HCT116 (cell line): ENCODE data around the gene LYPD5. TPM values are rescaled to one million over a fixed set of nuclear protein-coding genes. Genes with fewer than 3 reads are reported as not detected.

Experiments used
- ATAC-seq: fragments of 200-7000 bp; cut with Tn5 transposase; 2 replicates; pipeline ENCODE4 v1.9.1; 2020; ENCODE audit warnings: mild to moderate bottlenecking, moderate library complexity
- BruUV-seq: library from RNA; stranded (reverse); fragments of 400-500 nt; replicated peaks from 2 replicates; lab custom pipeline; 2021; lab: Mats Ljungman, UMichigan
- CTCF ChIA-PET: fragments of 300-600 bp; sonication (Branson Sonifier 250); formaldehyde crosslinking; loops from one replicate; lab custom pipeline; 2021; ENCODE audit warnings: antibody characterized with exemption; lab: Charles Lee
- POLR2A ChIA-PET: fragments of 300-600, 350-600 bp; sonication (Branson Sonifier 250); formaldehyde crosslinking; loops from one replicate; lab custom pipeline; 2021; ENCODE audit warnings: antibody characterized with exemption; lab: Charles Lee
- RAD21 ChIA-PET, 2 experiments: fragments of 300-600 bp; sonication (Branson Sonifier 250); formaldehyde crosslinking; loops; one replicate each; lab custom pipeline; 2023; ENCODE audit warnings: low total read pairs in 2 of 2; ENCODE audit not compliant: uncharacterized antibody in 2 of 2, unreplicated experiment in 2 of 2, low non-redundant PET in 1 of 2; lab: Charles Lee
- DNase-seq: peaks from one replicate; pipeline ENCODE4 v3.0.0-alpha.2; 2010; ENCODE audit warnings: low read depth, low spot score
- H2AFZ ChIP-seq: fragments of 200-600 bp; shearing (Covaris generic), sonication (generic); 2 replicates; pipeline ENCODE4 v1.6.1; 2017; ENCODE audit warnings: low read depth, mixed run types, mixed read lengths, antibody characterized with exemption, low read length; ENCODE audit not compliant: poor library complexity, severe bottlenecking
- H3K27ac ChIP-seq: 2 replicates; pipeline ENCODE4 v1.5.1; 2012; ENCODE audit warnings: low read depth, low read length
- H3K27me3 ChIP-seq: fragments of 200-600 bp; sonication (generic); 2 replicates; pipeline ENCODE4 v1.6.1; 2016; ENCODE audit warnings: mixed run types, low read length, mixed read lengths; ENCODE audit not compliant: insufficient read depth
- H3K36me3 ChIP-seq, 2 experiments: fragments of 200-500 bp in 1 of 2; fragments of 200-600 bp in 1 of 2; sonication (Bioruptor generic) in 1 of 2; sonication (generic) in 1 of 2; 2 replicates each; pipeline versions ENCODE4 v1.5.1 to v1.6.1; 2014 to 2016; ENCODE audit warnings: low read length in 2 of 2, inconsistent platforms in 1 of 2, mixed read lengths in 1 of 2, mixed run types in 1 of 2; ENCODE audit not compliant: insufficient read depth in 2 of 2, control insufficient read depth in 1 of 2
- H3K4me1 ChIP-seq, 2 experiments: fragments of 200-600 bp in 1 of 2; sonication (generic) in 1 of 2; 2 replicates each; pipeline versions ENCODE4 v1.5.1 to v1.6.1; 2012 to 2017; ENCODE audit warnings: low read length in 2 of 2, inconsistent platforms in 1 of 2, mild to moderate bottlenecking in 1 of 2, mixed read lengths in 1 of 2, mixed run types in 1 of 2, moderate library complexity in 1 of 2; ENCODE audit not compliant: insufficient read depth in 2 of 2, control insufficient read depth in 1 of 2
- H3K4me2 ChIP-seq: fragments of 200-600 bp; sonication (generic); 2 replicates; pipeline ENCODE4 v1.6.1; 2017; ENCODE audit warnings: mixed run types, low read length, mixed read lengths
- H3K4me3 ChIP-seq, 2 experiments: fragments of 200-600 bp in 1 of 2; sonication (generic) in 1 of 2; replicated peaks in 1 of 2; 2 replicates each; pipeline ENCODE4 v1.5.1; 2011 to 2016; ENCODE audit warnings: low read length in 2 of 2, control low read depth in 1 of 2, low read depth in 1 of 2, mild to moderate bottlenecking in 1 of 2, mixed read lengths in 1 of 2, mixed run types in 1 of 2
- H3K79me2 ChIP-seq: fragments of 200-600 bp; sonication (generic); 2 replicates; pipeline ENCODE4 v1.6.1; 2017; ENCODE audit warnings: mild to moderate bottlenecking, mixed run types, low read length, moderate library complexity, mixed read lengths; ENCODE audit not compliant: insufficient read depth
- H3K9ac ChIP-seq: fragments of 200-600 bp; sonication (generic); 2 replicates; pipeline ENCODE4 v1.6.1; 2016; ENCODE audit warnings: low read length, mixed read lengths
- H3K9me2 ChIP-seq: fragments of 200-600 bp; sonication (generic), shearing (Covaris generic); 2 replicates; pipeline ENCODE4 v1.6.1; 2017; ENCODE audit warnings: mixed run types, mild to moderate bottlenecking, moderate library complexity; ENCODE audit not compliant: insufficient read depth
- H3K9me3 ChIP-seq, 2 experiments: fragments of 200-500 bp in 1 of 2; fragments of 200-600 bp in 1 of 2; sonication (Bioruptor generic) in 1 of 2; sonication (generic) in 1 of 2; 2 replicates each; pipeline ENCODE4 v1.6.1; 2014 to 2017; ENCODE audit warnings: low read length in 2 of 2, mixed read lengths in 2 of 2, inconsistent platforms in 1 of 2, low read depth in 1 of 2, mild to moderate bottlenecking in 1 of 2, mixed run types in 1 of 2, moderate library complexity in 1 of 2; ENCODE audit not compliant: control insufficient read depth in 1 of 2, insufficient read depth in 1 of 2
- H4K20me1 ChIP-seq: fragments of 200-600 bp; sonication (generic), shearing (Covaris generic); 2 replicates; pipeline ENCODE4 v1.6.1; 2017; ENCODE audit warnings: mixed run types, mild to moderate bottlenecking, moderate library complexity; ENCODE audit not compliant: insufficient read depth
- EGR1 ChIP-seq: IDR thresholded peaks from 2 replicates; pipeline ENCODE4 v1.6.1; 2012; ENCODE audit warnings: low read depth
- JUND ChIP-seq: IDR thresholded peaks from 2 replicates; pipeline ENCODE4 v1.6.1; 2012
- POLR2AphosphoS5 ChIP-seq: IDR thresholded peaks from 2 replicates; pipeline ENCODE4 v1.6.1; 2011; ENCODE audit warnings: mild to moderate bottlenecking, low read depth, low read length, moderate library complexity
- TCF7L2 ChIP-seq: IDR thresholded peaks from 2 replicates; pipeline ENCODE4 v1.7.0; 2011; ENCODE audit warnings: borderline replicate concordance, inconsistent platforms; ENCODE audit not compliant: insufficient read depth, insufficient read length; ENCODE audit errors: extremely low read depth
- ZNF274 ChIP-seq: fragments of 200-500 bp; sonication (Bioruptor generic); IDR thresholded peaks from 2 replicates; pipeline ENCODE4 v1.6.1; 2014; ENCODE audit warnings: mild to moderate bottlenecking, low read depth, low read length, inconsistent platforms
- intact Hi-C: fragments of 100-400 bp; cut with micrococcal nuclease; formaldehyde crosslinking; loops from 2 replicates; pipeline ENCODE4 v1.10.0; 2022
- total RNA-seq: library from RNA; stranded (reverse); gene quantifications from one replicate; pipeline ENCODE4 v1.2.1, GENCODE V29; 2021; ENCODE audit not compliant: unreplicated experiment
- TF ChIP-seq, protein P1 (sequence below): IDR thresholded peaks from 2 replicates; pipeline ENCODE4 v1.6.1; 2011; ENCODE audit warnings: mild to moderate bottlenecking, low read length, moderate library complexity; ENCODE audit not compliant: insufficient replicate concordance; ENCODE audit errors: extremely low read depth
- TF ChIP-seq, protein P2 (sequence below), 3 experiments: fragments of 200-600 bp in 1 of 3; sonication (generic) in 1 of 3; IDR thresholded peaks in 2 of 3; conservative IDR thresholded peaks in 1 of 3; 2 replicates each; pipeline ENCODE4 v1.5.1; 2012 to 2017; ENCODE audit warnings: low read depth in 2 of 3, low read length in 2 of 3, antibody characterized with exemption in 1 of 3, borderline replicate concordance in 1 of 3, control low read depth in 1 of 3, mild to moderate bottlenecking in 1 of 3, mixed read lengths in 1 of 3, mixed run types in 1 of 3, moderate library complexity in 1 of 3; ENCODE audit not compliant: insufficient read depth in 1 of 3

LYPD5 gene
- total RNA-seq, 1 experiment from 2014 or later, result 7.6 TPM

DNA sequence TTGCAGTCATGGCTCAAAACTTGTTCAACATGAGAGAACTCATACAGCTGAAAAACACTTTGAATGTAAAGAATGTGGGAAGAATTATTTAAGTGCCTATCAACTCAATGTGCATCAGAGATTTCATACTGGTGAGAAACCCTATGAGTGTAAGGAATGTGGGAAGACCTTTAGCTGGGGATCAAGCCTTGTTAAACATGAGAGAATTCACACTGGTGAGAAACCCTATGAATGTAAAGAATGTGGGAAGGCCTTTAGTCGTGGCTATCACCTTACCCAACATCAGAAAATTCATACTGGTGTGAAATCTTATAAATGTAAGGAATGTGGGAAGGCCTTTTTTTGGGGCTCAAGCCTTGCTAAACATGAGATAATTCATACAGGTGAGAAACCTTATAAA, 45.0 kb upstream of the LYPD5 start:
- Histone ChIP-seq H3K4me1 (no peaks in the 10 kb centered on the region), H3K27ac (no peak overlapping the region), H3K9me3 (peaks cover 38 to 56% of the 10 kb centered on the region in 2 experiments), H3K4me2 (no peak overlapping the region), H3K27me3 (no peaks in the 10 kb centered on the region), H3K4me3 (no peak overlapping the region), H3K79me2 (no peaks in the 10 kb centered on the region), H2AFZ (no peak overlapping the region), H3K36me3 (peaks cover 7 to 35% of the 10 kb centered on the region in 2 experiments; a peak in 3 of 4 replicates), H4K20me1 (no peaks in the 10 kb centered on the region), H3K9ac (no peak overlapping the region), H3K9me2 (no peaks in the 10 kb centered on the region)
- ChIA-PET POLR2A (no interaction called here), CTCF (no interaction called here), RAD21 (no interaction called here)
- no peak for ATAC-seq
- BruUV-seq, result no TSS peak
- intact Hi-C loops, result no loop called here
- no peak for DNase-seq
- TF ChIP-seq, protein P1, sequence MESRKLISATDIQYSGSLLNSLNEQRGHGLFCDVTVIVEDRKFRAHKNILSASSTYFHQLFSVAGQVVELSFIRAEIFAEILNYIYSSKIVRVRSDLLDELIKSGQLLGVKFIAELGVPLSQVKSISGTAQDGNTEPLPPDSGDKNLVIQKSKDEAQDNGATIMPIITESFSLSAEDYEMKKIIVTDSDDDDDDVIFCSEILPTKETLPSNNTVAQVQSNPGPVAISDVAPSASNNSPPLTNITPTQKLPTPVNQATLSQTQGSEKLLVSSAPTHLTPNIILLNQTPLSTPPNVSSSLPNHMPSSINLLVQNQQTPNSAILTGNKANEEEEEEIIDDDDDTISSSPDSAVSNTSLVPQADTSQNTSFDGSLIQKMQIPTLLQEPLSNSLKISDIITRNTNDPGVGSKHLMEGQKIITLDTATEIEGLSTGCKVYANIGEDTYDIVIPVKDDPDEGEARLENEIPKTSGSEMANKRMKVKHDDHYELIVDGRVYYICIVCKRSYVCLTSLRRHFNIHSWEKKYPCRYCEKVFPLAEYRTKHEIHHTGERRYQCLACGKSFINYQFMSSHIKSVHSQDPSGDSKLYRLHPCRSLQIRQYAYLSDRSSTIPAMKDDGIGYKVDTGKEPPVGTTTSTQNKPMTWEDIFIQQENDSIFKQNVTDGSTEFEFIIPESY, result no peak
- no peak for TF ChIP-seq POLR2AphosphoS5
- TF ChIP-seq ZNF274, result peak; percentile 90
- TF ChIP-seq TCF7L2, result no peak
- TF ChIP-seq, all 23 proteins: peak for 1

DNA sequence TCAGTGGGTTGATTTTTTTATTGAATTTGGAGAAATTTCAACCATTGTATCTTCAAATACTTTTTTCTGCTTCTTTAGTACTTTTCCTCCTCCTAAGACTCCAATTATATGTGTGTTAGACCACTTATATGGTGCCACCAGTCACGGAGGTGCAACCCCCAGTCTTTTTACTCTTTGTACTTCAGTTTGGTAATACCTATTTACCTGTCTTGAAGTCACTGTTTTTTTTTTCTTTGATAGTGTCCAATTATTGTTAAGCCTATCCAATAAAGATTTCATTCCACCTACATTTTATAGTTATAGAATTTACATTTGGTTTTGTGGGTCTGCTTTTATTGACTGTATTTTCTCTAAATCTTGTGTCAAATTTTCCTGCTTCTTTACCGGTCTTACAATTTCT, 39.8 kb upstream of the LYPD5 start:
- Histone ChIP-seq H3K9ac (no peak overlapping the region), H4K20me1 (no peaks in the 10 kb centered on the region), H3K9me2 (no peaks in the 10 kb centered on the region), H3K36me3 (peaks cover 20 to 57% of the 10 kb centered on the region in 2 experiments), H3K27me3 (no peaks in the 10 kb centered on the region), H3K4me2 (no peak overlapping the region), H3K9me3 (peaks cover 32 to 57% of the 10 kb centered on the region in 2 experiments), H3K4me3 (no peak overlapping the region), H3K79me2 (no peaks in the 10 kb centered on the region), H3K27ac (no peak overlapping the region), H2AFZ (no peak overlapping the region), H3K4me1 (no peaks in the 10 kb centered on the region)
- DNase-seq (no peak), ATAC-seq (no peak)
- CTCF ChIA-PET, result no interaction called here
- intact Hi-C loops, result no loop called here
- POLR2A ChIA-PET, result no interaction called here
- BruUV-seq, result no TSS peak
- RAD21 ChIA-PET, result no interaction called here
- TF ChIP-seq, protein P2, sequence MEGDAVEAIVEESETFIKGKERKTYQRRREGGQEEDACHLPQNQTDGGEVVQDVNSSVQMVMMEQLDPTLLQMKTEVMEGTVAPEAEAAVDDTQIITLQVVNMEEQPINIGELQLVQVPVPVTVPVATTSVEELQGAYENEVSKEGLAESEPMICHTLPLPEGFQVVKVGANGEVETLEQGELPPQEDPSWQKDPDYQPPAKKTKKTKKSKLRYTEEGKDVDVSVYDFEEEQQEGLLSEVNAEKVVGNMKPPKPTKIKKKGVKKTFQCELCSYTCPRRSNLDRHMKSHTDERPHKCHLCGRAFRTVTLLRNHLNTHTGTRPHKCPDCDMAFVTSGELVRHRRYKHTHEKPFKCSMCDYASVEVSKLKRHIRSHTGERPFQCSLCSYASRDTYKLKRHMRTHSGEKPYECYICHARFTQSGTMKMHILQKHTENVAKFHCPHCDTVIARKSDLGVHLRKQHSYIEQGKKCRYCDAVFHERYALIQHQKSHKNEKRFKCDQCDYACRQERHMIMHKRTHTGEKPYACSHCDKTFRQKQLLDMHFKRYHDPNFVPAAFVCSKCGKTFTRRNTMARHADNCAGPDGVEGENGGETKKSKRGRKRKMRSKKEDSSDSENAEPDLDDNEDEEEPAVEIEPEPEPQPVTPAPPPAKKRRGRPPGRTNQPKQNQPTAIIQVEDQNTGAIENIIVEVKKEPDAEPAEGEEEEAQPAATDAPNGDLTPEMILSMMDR (IDR thresholded peaks at IDR 0.05 in 2 of 3, conservative IDR thresholded peaks at IDR 0.05 in 1 of 3; ENCODE audit: borderline replicate concordance in 1 of 3, insufficient read depth in 1 of 3, low read depth in 2 of 3, low read length in 2 of 3), result no peak
- TF ChIP-seq EGR1 (no peak), JUND (no peak)
